Liver (tissue), 3 donors: ENCODE measurements around the gene CTNNBL1.

Experiments used
- CTCF ChIP-seq: fragments of 150-350 bp; IDR thresholded peaks from 2 replicates; pipeline ENCODE4 v1.5.1; 2017; ENCODE audit warnings: improper control_type of control experiment, low read depth, low read length; ENCODE audit not compliant: missing input control
- RAD21 ChIP-seq, 2 donors: IDR thresholded peaks; 2 replicates each; pipeline ENCODE4 v1.6.1; 2016; ENCODE audit warnings: antibody characterized with exemption in 2 of 2, mild to moderate bottlenecking in 2 of 2
- YY1 ChIP-seq: IDR thresholded peaks from 2 replicates; pipeline ENCODE4 v1.6.1; 2016; ENCODE audit warnings: antibody characterized with exemption, mild to moderate bottlenecking
- donor health status: healthy.
- donor health status: healthy.

- TF ChIP-seq CTCF (no peak), YY1 (no peak), RAD21 (IDR thresholded peaks at IDR 0.05) (no peak)
Observed at GRCh38 chr20:37841389-37841788, 147.6 kb downstream of the CTNNBL1 start.
